Stimulated activated naive B cell treated with anti-CD40 and anti-IgM and Interleukin-4, amounts not matched to agents 10 μg/mL and 1 μg/mL and 100 μg/mL, for 72 hours (primary cell): Measurements from ENCODE around the gene TAGLN3.

Experiments used
- ATAC-seq, 2 donors: fragments of 150-1000 bp; cut with Tn5 transposase; replicated peaks; 2 replicates each; pipeline ENCODE4 v1.10.0; 2021; ENCODE audit warnings: moderate library complexity in 1 of 2
- DNase-seq: peaks from one replicate; pipeline ENCODE4 v3.0.0; 2021
- H3K27ac Mint-ChIP-seq: one replicate; pipeline ENCODE4 v1.8.0; 2022; ENCODE audit warnings: mild to moderate bottlenecking, mixed read lengths
- H3K27me3 Mint-ChIP-seq, 2 donors: one replicate each; pipeline ENCODE4 v1.8.0; 2022; ENCODE audit warnings: mixed read lengths in 2 of 2
- H3K36me3 Mint-ChIP-seq, 2 donors: one replicate each; pipeline ENCODE4 v1.8.0; 2022; ENCODE audit warnings: mixed read lengths in 2 of 2, mild to moderate bottlenecking in 1 of 2
- H3K4me1 Mint-ChIP-seq, 2 donors: one replicate each; pipeline ENCODE4 v1.8.0; 2022; ENCODE audit warnings: mixed read lengths in 2 of 2, mild to moderate bottlenecking in 1 of 2
- H3K4me3 Mint-ChIP-seq, 2 donors: one replicate each; pipeline ENCODE4 v1.8.0; 2022; ENCODE audit warnings: mild to moderate bottlenecking in 2 of 2, mixed read lengths in 2 of 2, moderate library complexity in 1 of 2
- H3K9me3 Mint-ChIP-seq, 2 donors: one replicate each; pipeline ENCODE4 v1.8.0; 2022; ENCODE audit warnings: mixed read lengths in 2 of 2, mild to moderate bottlenecking in 1 of 2

The TAGLN3 gene

GRCh38 chr3:111998636-111999483 is at the start of gene TAGLN3:
Gene TAGLN3, plus strand, starts transcription at chr3:111998922. Its CDS starts 501 bp downstream, at chr3:111999423.
- Mint-ChIP-seq H3K9me3 (no peaks in the 10 kb centered on the region), H3K36me3 (peaks cover 4 to 5% of the 10 kb centered on the region in 2 donors), H3K4me1 (peaks cover 9 to 23% of the 10 kb centered on the region in 2 donors), H3K27me3 (peaks cover 9 to 10% of the 10 kb centered on the region in 2 donors), H3K27ac (peak within 1 kb of the TSS; percentile 60), H3K4me3 (peak within 1 kb of the TSS; percentile 84 to 86)
- no peak for DNase-seq
- ATAC-seq = peak; percentile 70 to 75

GRCh38 chr3:111949712-111950111 is 49.0 kb upstream of the TAGLN3 start:
- H3K9me3 Mint-ChIP-seq = no peaks in the 10 kb centered on the region
- no peaks in the 10 kb centered on the region for H3K4me1 Mint-ChIP-seq
- no peak overlapping the region for H3K4me3 Mint-ChIP-seq
- no peaks in the 10 kb centered on the region for H3K36me3 Mint-ChIP-seq
- ATAC-seq = no peak
- no peak overlapping the region for H3K27ac Mint-ChIP-seq
- DNase-seq = no peak
- H3K27me3 Mint-ChIP-seq = no peaks in the 10 kb centered on the region

GRCh38 chr3:111951032-111951431 is 47.7 kb upstream of the TAGLN3 start:
- Mint-ChIP-seq H3K4me1 (no peaks in the 10 kb centered on the region), H3K36me3 (no peaks in the 10 kb centered on the region), H3K27ac (no peak overlapping the region), H3K4me3 (no peak overlapping the region), H3K9me3 (no peaks in the 10 kb centered on the region), H3K27me3 (no peaks in the 10 kb centered on the region)
- ATAC-seq (no peak), DNase-seq (no peak)

- no peak overlapping the region for H3K27ac Mint-ChIP-seq
- no peaks in the 10 kb centered on the region for H3K4me1 Mint-ChIP-seq
- no peaks in the 10 kb centered on the region for H3K27me3 Mint-ChIP-seq
- no peaks in the 10 kb centered on the region for H3K36me3 Mint-ChIP-seq
- DNase-seq (no peak), ATAC-seq (no peak)
- no peaks in the 10 kb centered on the region for H3K9me3 Mint-ChIP-seq
- no peak overlapping the region for H3K4me3 Mint-ChIP-seq
These were observed 46.6 kb upstream of the TAGLN3 start for GRCh38 chr3:111952086-111952485.

- Mint-ChIP-seq H3K4me1 (no peaks in the 10 kb centered on the region), H3K27me3 (no peaks in the 10 kb centered on the region), H3K4me3 (no peak overlapping the region), H3K27ac (no peak overlapping the region), H3K9me3 (no peaks in the 10 kb centered on the region), H3K36me3 (no peaks in the 10 kb centered on the region)
- no peak for DNase-seq
- ATAC-seq = no peak
These were observed 45.8 kb upstream of the TAGLN3 start for GRCh38 chr3:111952866-111953450.

- Mint-ChIP-seq H3K36me3 (no peaks in the 10 kb centered on the region), H3K4me3 (no peak overlapping the region), H3K27ac (no peak overlapping the region), H3K27me3 (no peaks in the 10 kb centered on the region), H3K4me1 (no peaks in the 10 kb centered on the region), H3K9me3 (no peaks in the 10 kb centered on the region)
- DNase-seq (no peak), ATAC-seq (no peak)
These were observed 44.3 kb upstream of the TAGLN3 start for GRCh38 chr3:111954228-111954990.

GRCh38 chr3:111955876-111956275 is 42.8 kb upstream of the TAGLN3 start:
- Mint-ChIP-seq H3K4me1 (no peaks in the 10 kb centered on the region), H3K27ac (no peak overlapping the region), H3K9me3 (no peaks in the 10 kb centered on the region), H3K36me3 (no peaks in the 10 kb centered on the region), H3K4me3 (no peak overlapping the region), H3K27me3 (no peaks in the 10 kb centered on the region)
- no peak for ATAC-seq
- no peak for DNase-seq

- DNase-seq (no peak), ATAC-seq (no peak)
- Mint-ChIP-seq H3K27me3 (no peaks in the 10 kb centered on the region), H3K27ac (no peak overlapping the region), H3K9me3 (no peaks in the 10 kb centered on the region), H3K36me3 (no peaks in the 10 kb centered on the region), H3K4me1 (no peaks in the 10 kb centered on the region), H3K4me3 (no peak overlapping the region)
These were observed 42.3 kb upstream of the TAGLN3 start for GRCh38 chr3:111956449-111956848.

- H3K4me3 Mint-ChIP-seq = no peak overlapping the region
- H3K4me1 Mint-ChIP-seq = no peaks in the 10 kb centered on the region
- no peaks in the 10 kb centered on the region for H3K27me3 Mint-ChIP-seq
- no peak overlapping the region for H3K27ac Mint-ChIP-seq
- no peaks in the 10 kb centered on the region for H3K9me3 Mint-ChIP-seq
- H3K36me3 Mint-ChIP-seq = no peaks in the 10 kb centered on the region
- ATAC-seq = no peak
- DNase-seq = no peak
These were observed 41.6 kb upstream of the TAGLN3 start for GRCh38 chr3:111956995-111957734.

- Mint-ChIP-seq H3K36me3 (no peaks in the 10 kb centered on the region), H3K9me3 (no peaks in the 10 kb centered on the region), H3K27me3 (no peaks in the 10 kb centered on the region)
These were observed 37.1 kb upstream of the TAGLN3 start for GRCh38 chr3:111961461-111962164.

GRCh38 chr3:111963424-111963823 is 35.3 kb upstream of the TAGLN3 start:
- H3K36me3 Mint-ChIP-seq = no peaks in the 10 kb centered on the region
- peaks cover 2 to 11% of the 10 kb centered on the region in 2 donors for H3K4me1 Mint-ChIP-seq
- no peak overlapping the region for H3K27ac Mint-ChIP-seq
- no peaks in the 10 kb centered on the region for H3K27me3 Mint-ChIP-seq
- no peak overlapping the region for H3K4me3 Mint-ChIP-seq
- no peak for ATAC-seq
- H3K9me3 Mint-ChIP-seq = no peaks in the 10 kb centered on the region
- DNase-seq = no peak

More at GRCh38 chr3:111961461-111962164, 37.1 kb upstream of the TAGLN3 start:
- Mint-ChIP-seq H3K27ac (no peak overlapping the region), H3K4me1 (no peaks in the 10 kb centered on the region), H3K4me3 (no peak overlapping the region)
- no peak for DNase-seq
- no peak for ATAC-seq

GRCh38 chr3:111965484-111965883 is 33.2 kb upstream of the TAGLN3 start:
- no peaks in the 10 kb centered on the region for H3K36me3 Mint-ChIP-seq
- DNase-seq (no peak), ATAC-seq (no peak)
- H3K4me1 Mint-ChIP-seq = peaks cover 2 to 11% of the 10 kb centered on the region in 2 donors
- no peak overlapping the region for H3K4me3 Mint-ChIP-seq
- H3K9me3 Mint-ChIP-seq = no peaks in the 10 kb centered on the region
- H3K27me3 Mint-ChIP-seq = no peaks in the 10 kb centered on the region
- no peak overlapping the region for H3K27ac Mint-ChIP-seq

- no peaks in the 10 kb centered on the region for H3K27me3 Mint-ChIP-seq
- ATAC-seq (peak in 1 of 2 donors; percentile 25), DNase-seq (no peak)
- no peak overlapping the region for H3K4me3 Mint-ChIP-seq
- H3K4me1 Mint-ChIP-seq = peaks cover 2 to 11% of the 10 kb centered on the region in 2 donors
- H3K9me3 Mint-ChIP-seq = no peaks in the 10 kb centered on the region
- H3K36me3 Mint-ChIP-seq = no peaks in the 10 kb centered on the region
- H3K27ac Mint-ChIP-seq = peak overlapping the region; percentile 0
These were observed 31.7 kb upstream of the TAGLN3 start for GRCh38 chr3:111967068-111967467.
